Measurements from ENCODE around the gene KLRB1.

GRCh38 chr12:9597365-9597764 lies 10.4 kb downstream of the KLRB1 start:
- TF ChIP-seq ARNTL (CRISPR knock-in tag; IDR thresholded peaks at IDR 0.05; ENCODE audit: borderline replicate concordance, low read depth) (no peak), SNAI2 (CRISPR knock-in tag; IDR thresholded peaks at IDR 0.05) (no peak), TSHZ2 (CRISPR knock-in tag; IDR thresholded peaks at IDR 0.05) (no peak), PATZ1 (CRISPR knock-in tag; IDR thresholded peaks at IDR 0.05; ENCODE audit: borderline replicate concordance) (no peak), TCF4 (CRISPR knock-in tag; IDR thresholded peaks at IDR 0.05; ENCODE audit: borderline replicate concordance) (no peak)
